Measurements from ENCODE around the gene BATF3. TPM values are rescaled to one million over a fixed set of nuclear protein-coding genes. Genes with fewer than 3 reads are reported as not detected.
"Not testable (repeated sequence)": the region's sequence is repeated elsewhere in the genome, so short reads cannot be mapped to it uniquely, and the experiment has no call there.

The BATF3 gene
- polyA plus RNA-seq, 1 of the 3 experiments (the other 2 are of a cell fraction): 0.76 TPM

DNA sequence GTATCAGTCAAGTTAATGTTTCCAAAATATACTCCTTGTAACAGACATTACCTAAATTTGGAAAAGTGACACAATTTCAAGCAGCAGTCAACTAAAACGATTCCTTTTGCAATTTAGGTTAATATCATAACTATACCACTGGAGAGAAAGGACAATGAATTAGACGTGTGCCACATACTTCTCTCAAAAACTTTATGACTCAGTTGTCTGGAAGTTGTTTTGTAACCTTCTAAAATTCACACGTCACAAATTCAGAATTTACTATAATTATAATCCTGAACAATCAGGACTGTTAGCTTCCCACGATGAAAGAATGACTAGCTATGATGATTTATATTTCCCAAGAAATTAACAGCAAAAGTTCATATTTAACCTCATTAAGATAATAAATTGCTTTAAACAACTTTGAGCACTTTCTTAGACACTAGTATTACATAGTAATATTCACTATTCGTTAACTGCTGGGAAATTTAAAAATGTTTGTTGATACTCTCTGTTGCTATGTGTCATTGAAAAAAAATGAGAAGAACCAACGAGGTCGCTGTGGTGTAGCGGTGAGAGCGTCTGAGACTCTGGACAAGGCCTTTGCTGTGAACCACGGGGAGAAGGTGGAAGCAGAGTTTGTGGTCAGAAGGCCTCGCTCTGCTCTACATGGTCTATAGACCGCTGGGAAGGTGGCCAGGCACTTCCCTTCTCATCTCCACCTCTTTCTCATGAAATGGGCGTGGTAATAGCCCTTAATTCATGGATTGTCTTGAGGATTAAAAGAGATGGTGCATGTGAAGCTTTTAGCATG is 27.9 kb upstream of the BATF3 start (continued):
- TF ChIP-seq REST (IDR thresholded peaks at IDR 0.05; ENCODE audit: low read depth, low read length): no peak
- no peak for TF ChIP-seq USF2 (IDR thresholded peaks at IDR 0.05; ENCODE audit: borderline replicate concordance, low read depth, low read length)
- TF ChIP-seq EZH2phosphoT487 (IDR thresholded peaks at IDR 0.05; ENCODE audit: borderline replicate concordance, low read depth): no peak
- TF ChIP-seq, protein P1, sequence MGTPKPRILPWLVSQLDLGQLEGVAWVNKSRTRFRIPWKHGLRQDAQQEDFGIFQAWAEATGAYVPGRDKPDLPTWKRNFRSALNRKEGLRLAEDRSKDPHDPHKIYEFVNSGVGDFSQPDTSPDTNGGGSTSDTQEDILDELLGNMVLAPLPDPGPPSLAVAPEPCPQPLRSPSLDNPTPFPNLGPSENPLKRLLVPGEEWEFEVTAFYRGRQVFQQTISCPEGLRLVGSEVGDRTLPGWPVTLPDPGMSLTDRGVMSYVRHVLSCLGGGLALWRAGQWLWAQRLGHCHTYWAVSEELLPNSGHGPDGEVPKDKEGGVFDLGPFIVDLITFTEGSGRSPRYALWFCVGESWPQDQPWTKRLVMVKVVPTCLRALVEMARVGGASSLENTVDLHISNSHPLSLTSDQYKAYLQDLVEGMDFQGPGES (IDR thresholded peaks at IDR 0.05; ENCODE audit: low read depth, low read length): no peak

DNA sequence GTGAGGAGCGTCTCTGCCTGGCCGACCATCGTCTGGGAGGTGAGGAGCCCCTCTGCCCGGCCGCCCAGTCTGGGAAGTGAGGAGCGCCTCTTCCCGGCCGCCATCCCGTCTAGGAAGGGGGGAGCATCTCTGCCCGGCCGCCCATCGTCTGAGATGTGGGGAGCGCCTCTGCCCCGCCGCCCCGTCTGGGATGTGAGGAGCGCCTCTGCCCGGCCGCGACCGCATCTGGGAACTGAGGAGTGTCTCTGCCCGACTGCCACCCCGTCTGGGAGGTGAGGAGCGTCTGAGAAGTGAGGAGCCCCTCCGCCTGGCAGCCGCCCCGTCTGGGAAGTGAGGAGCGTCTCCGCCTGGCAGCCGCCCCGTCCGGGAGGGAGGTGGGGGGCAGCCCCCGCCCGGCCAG is 25.0 kb upstream of the BATF3 start:
- WGBS (ENCODE audit: low lambda C conversion rate): 95% methylated on average over 10 of the region's 34 CpGs
- H3K4me1 ChIP-seq (ENCODE audit: control insufficient read depth in 1 of 2, insufficient read depth in 2 of 2, low read depth in 1 of 2, low read length in 1 of 2); H3K4me3 ChIP-seq (ENCODE audit: low read depth in 2 of 2, low read length in 1 of 2); H3K79me2 ChIP-seq (ENCODE audit: insufficient read depth); H3K27me3 ChIP-seq (ENCODE audit: insufficient read depth); H3K27ac ChIP-seq (ENCODE audit: low read depth in 2 of 2, low read length in 1 of 2); CTCF ChIA-PET; H3F3A ChIP-seq (replicated peaks; ENCODE audit: insufficient read depth); H3K9me2 ChIP-seq; H4K20me1 ChIP-seq (ENCODE audit: insufficient read depth); H2AFZ ChIP-seq (ENCODE audit: low read depth); H3K9ac ChIP-seq; H3K4me2 ChIP-seq; DNase-seq; H3K36me3 ChIP-seq (replicated peaks in 1 of 2; ENCODE audit: control insufficient read depth in 1 of 2, insufficient read depth in 2 of 2, low read length in 1 of 2); H3K9me3 ChIP-seq; POLR2A ChIA-PET: not testable (repeated sequence)

GRCh38 chr1:212722270-212722957 is 22.8 kb upstream of the BATF3 start:
- ChIA-PET POLR2A (interaction anchor here (0.5 kb wide), 1 partner anchor 11 kb away, joined by 3 read pairs; no protein-coding TSS in a partner anchor), CTCF (interaction anchor here (1.4 to 1.9 kb wide), 4 partner anchors 15 to 246 kb away, joined by 3 to 7 read pairs (median 3); no protein-coding TSS in a partner anchor)
- peaks cover 0 to 4% of the 10 kb centered on the region in 2 experiments for H3K36me3 ChIP-seq (replicated peaks in 1 of 2; ENCODE audit: control insufficient read depth in 1 of 2, insufficient read depth in 2 of 2, low read length in 1 of 2)
- peaks cover 2 to 6% of the 10 kb centered on the region in 2 experiments; a peak in 2 of 4 replicates for H3K4me1 ChIP-seq (ENCODE audit: control insufficient read depth in 1 of 2, insufficient read depth in 2 of 2, low read depth in 1 of 2, low read length in 1 of 2)
- H3F3A ChIP-seq (replicated peaks; ENCODE audit: insufficient read depth): peaks cover 3% of the 10 kb centered on the region
- H3K9me2 ChIP-seq: no peaks in the 10 kb centered on the region
- H3K4me2 ChIP-seq: no peak overlapping the region
- no peak overlapping the region for H2AFZ ChIP-seq (ENCODE audit: low read depth)
- no peak overlapping the region for H3K27ac ChIP-seq (ENCODE audit: low read depth in 2 of 2, low read length in 1 of 2)
- H3K27me3 ChIP-seq (ENCODE audit: insufficient read depth): no peaks in the 10 kb centered on the region
- no peak overlapping the region for H3K4me3 ChIP-seq (ENCODE audit: low read depth in 2 of 2, low read length in 1 of 2)
- no peaks in the 10 kb centered on the region for H3K9me3 ChIP-seq
- WGBS (ENCODE audit: low lambda C conversion rate): 81% methylated on average over 3 of the region's 3 CpGs
- no peaks in the 10 kb centered on the region for H3K79me2 ChIP-seq (ENCODE audit: insufficient read depth)
- H3K9ac ChIP-seq: no peak overlapping the region
- no peak for DNase-seq
- H4K20me1 ChIP-seq (ENCODE audit: insufficient read depth): no peaks in the 10 kb centered on the region
- no peak for TF ChIP-seq MAX (IDR thresholded peaks at IDR 0.05; ENCODE audit: low read depth)
- no peak for TF ChIP-seq FOXM1 (IDR thresholded peaks at IDR 0.05; ENCODE audit: low read depth)
- no peak for TF ChIP-seq USF1 (IDR thresholded peaks at IDR 0.05; ENCODE audit: borderline replicate concordance, low read depth)
- TF ChIP-seq SIN3A (IDR thresholded peaks at IDR 0.05; ENCODE audit: borderline replicate concordance, low read depth, low read length): no peak
- TF ChIP-seq NFIC (IDR thresholded peaks at IDR 0.05; ENCODE audit: borderline replicate concordance): no peak
- TF ChIP-seq FOXJ3 (CRISPR knock-in tag; IDR thresholded peaks at IDR 0.05): no peak
- TF ChIP-seq CHD2 (IDR thresholded peaks at IDR 0.05; ENCODE audit: low read length, partially characterized antibody): no peak
- TF ChIP-seq CTCF (IDR thresholded peaks at IDR 0.05): no peak
- TF ChIP-seq ELF1 (IDR thresholded peaks at IDR 0.05): no peak
- TF ChIP-seq RFX5 (IDR thresholded peaks at IDR 0.05; ENCODE audit: low read length): no peak
